Naive thymus-derived CD4-positive, alpha-beta T cell (primary cell): Measurements from ENCODE around the gene FAM13A. TPM values are rescaled to one million over a fixed set of nuclear protein-coding genes. Genes with fewer than 3 reads are reported as not detected.
A peak's percentile ranks its signal among the peaks of the same experiment; 100 is the strongest.

Experiments used
- ATAC-seq: fragments of 150-1000 bp; cut with Tn5 transposase; 2 replicates; pipeline ENCODE4 v1.10.0; 2021; ENCODE audit warnings: mild to moderate bottlenecking, moderate library complexity
- CTCF ChIA-PET: fragments of 350-600 bp; sonication (Branson Sonifier 250); formaldehyde crosslinking; loops from one replicate; lab custom pipeline; 2021; ENCODE audit warnings: antibody characterized with exemption; lab: Charles Lee
- POLR2A ChIA-PET: fragments of 350-600 bp; sonication (Branson Sonifier 250); formaldehyde crosslinking; loops from one replicate; lab custom pipeline; 2021; ENCODE audit warnings: antibody characterized with exemption, inconsistent platforms; lab: Charles Lee
- DNase-seq, 9 donors: peaks; one replicate each; pipeline versions ENCODE4 v3.0.0 to v3.0.0-alpha.2; 2020 to 2022; ENCODE audit warnings: mixed read lengths in 1 of 9
- H3K27ac ChIP-seq: one replicate; pipeline ENCODE4 v1.7.0; 2013; ENCODE audit warnings: mild to moderate bottlenecking, low read depth, low read length, moderate library complexity
- H3K27me3 ChIP-seq, 2 donors: one replicate each; pipeline ENCODE4 v1.7.0; 2013; ENCODE audit warnings: low read length in 2 of 2, mild to moderate bottlenecking in 2 of 2, moderate library complexity in 2 of 2; ENCODE audit not compliant: control insufficient read depth in 2 of 2, insufficient read depth in 2 of 2
- H3K36me3 ChIP-seq, 3 experiments: 1 replicate in 2 of 3; 2 replicates in 1 of 3; pipeline ENCODE4 v1.7.0; 2013; ENCODE audit warnings: low read length in 3 of 3, mild to moderate bottlenecking in 3 of 3, moderate library complexity in 1 of 3; ENCODE audit not compliant: insufficient read depth in 3 of 3, control insufficient read depth in 2 of 3
- H3K4me1 ChIP-seq, 2 donors: one replicate each; pipeline ENCODE4 v1.7.0; 2013; ENCODE audit warnings: low read length in 2 of 2, mild to moderate bottlenecking in 2 of 2, moderate library complexity in 1 of 2; ENCODE audit not compliant: control insufficient read depth in 2 of 2, insufficient read depth in 2 of 2
- H3K4me3 ChIP-seq: 2 replicates; pipeline ENCODE4 v1.7.0; 2013; ENCODE audit warnings: mild to moderate bottlenecking, low read length
- H3K9me3 ChIP-seq, 3 experiments: 1 replicate in 2 of 3; 2 replicates in 1 of 3; pipeline ENCODE4 v1.7.0; 2013; ENCODE audit warnings: low read length in 3 of 3; ENCODE audit not compliant: control insufficient read depth in 2 of 3
- H3K27ac Mint-ChIP-seq, 9 donors: one replicate each; pipeline ENCODE4 v1.8.0; 2020 to 2022; ENCODE audit warnings: mixed read lengths in 9 of 9, mild to moderate bottlenecking in 8 of 9, moderate library complexity in 5 of 9, inconsistent platforms in 2 of 9
- H3K27me3 Mint-ChIP-seq, 5 donors: one replicate each; pipeline ENCODE4 v1.8.0; 2021 to 2022; ENCODE audit warnings: mixed read lengths in 5 of 5, mild to moderate bottlenecking in 1 of 5
- H3K36me3 Mint-ChIP-seq, 5 donors: one replicate each; pipeline ENCODE4 v1.8.0; 2020 to 2022; ENCODE audit warnings: mixed read lengths in 5 of 5, mild to moderate bottlenecking in 3 of 5, inconsistent platforms in 1 of 5
- H3K4me1 Mint-ChIP-seq, 7 donors: one replicate each; pipeline ENCODE4 v1.8.0; 2020 to 2022; ENCODE audit warnings: mixed read lengths in 7 of 7, mild to moderate bottlenecking in 3 of 7, inconsistent platforms in 1 of 7
- H3K4me3 Mint-ChIP-seq, 10 donors: one replicate each; pipeline ENCODE4 v1.8.0; 2020 to 2022; ENCODE audit warnings: mild to moderate bottlenecking in 10 of 10, mixed read lengths in 10 of 10, moderate library complexity in 6 of 10, inconsistent platforms in 2 of 10
- H3K9me3 Mint-ChIP-seq, 11 donors: one replicate each; pipeline ENCODE4 v1.8.0; 2020 to 2022; ENCODE audit warnings: mixed read lengths in 11 of 11, mild to moderate bottlenecking in 4 of 11, inconsistent platforms in 1 of 11, moderate library complexity in 1 of 11
- intact Hi-C, 2 donors: fragments of 100-400 bp; cut with micrococcal nuclease; formaldehyde crosslinking; loops; one replicate each; pipeline ENCODE4 v1.15.1; 2023
- polyA plus RNA-seq, 2 donors: library from polyadenylated mRNA; unstranded; fragments of 300-500 nt; fragmentation: Illumina TruSeq; gene quantifications; one replicate each; pipeline ENCODE4 v1.2.3, GENCODE V29; 2021
- total RNA-seq, 6 experiments: library from RNA in 5 of 6; stranded (reverse) in 5 of 6; gene quantifications; 1 replicate in 5 of 6; 2 replicates in 1 of 6; pipeline ENCODE4 v1.2.3 and lab custom pipeline; 2021 to 2026

FAM13A gene
- total and polyA plus RNA-seq, 7 experiments from 2014 or later, result 4.5 to 60.4 (median 10.2) TPM

GRCh38 chr4:88780389-88780788 is 276.6 kb downstream of the FAM13A start:
- Mint-ChIP-seq H3K9me3 (no peaks in the 10 kb centered on the region), H3K27me3 (no peaks in the 10 kb centered on the region), H3K4me1 (peaks cover 0 to 2% (median 0%) of the 10 kb centered on the region in 7 donors), H3K36me3 (peaks cover 0 to 16% (median 16%) of the 10 kb centered on the region in 5 donors), H3K4me3 (no peak overlapping the region), H3K27ac (peak overlapping the region in 2 of 9 donors; percentile 41 to 46)
- Histone ChIP-seq H3K9me3 (no peaks in the 10 kb centered on the region), H3K4me3 (no peak overlapping the region), H3K27ac (no peak overlapping the region), H3K27me3 (no peaks in the 10 kb centered on the region), H3K36me3 (peaks cover 0 to 29% (median 4%) of the 10 kb centered on the region in 3 experiments), H3K4me1 (no peaks in the 10 kb centered on the region)
- DNase-seq, result no peak
- ATAC-seq, result no peak
- POLR2A ChIA-PET, result no interaction called here
- intact Hi-C loops, result no loop called here
- CTCF ChIA-PET, result no interaction called here

GRCh38 chr4:88779431-88779830 is 277.6 kb downstream of the FAM13A start:
- CTCF ChIA-PET, result no interaction called here
- no peak overlapping the region for H3K4me3 ChIP-seq
- intact Hi-C loops, result no loop called here
- POLR2A ChIA-PET, result no interaction called here
- H3K27me3 Mint-ChIP-seq, result no peaks in the 10 kb centered on the region
- H3K27ac ChIP-seq, result no peak overlapping the region
- no peaks in the 10 kb centered on the region for H3K27me3 ChIP-seq
- no peak overlapping the region for H3K27ac Mint-ChIP-seq
- H3K4me3 Mint-ChIP-seq, result no peak overlapping the region
- ATAC-seq (no peak), DNase-seq (no peak)
- peaks cover 0 to 8% (median 0%) of the 10 kb centered on the region in 7 donors for H3K4me1 Mint-ChIP-seq
- H3K9me3 ChIP-seq, result no peaks in the 10 kb centered on the region
- peaks cover 0 to 23% (median 21%) of the 10 kb centered on the region in 5 donors for H3K36me3 Mint-ChIP-seq
- peaks cover 0 to 35% (median 4%) of the 10 kb centered on the region in 3 experiments for H3K36me3 ChIP-seq
- H3K4me1 ChIP-seq, result no peaks in the 10 kb centered on the region
- peaks cover 0 to 4% (median 0%) of the 10 kb centered on the region in 11 donors for H3K9me3 Mint-ChIP-seq

- Mint-ChIP-seq H3K36me3 (peaks cover 0 to 41% (median 20%) of the 10 kb centered on the region in 5 donors), H3K4me3 (no peak overlapping the region), H3K27ac (peak overlapping the region in 1 of 9 donors; percentile 27), H3K9me3 (peaks cover 0 to 4% (median 0%) of the 10 kb centered on the region in 11 donors), H3K4me1 (peaks cover 0 to 26% (median 0%) of the 10 kb centered on the region in 7 donors), H3K27me3 (no peaks in the 10 kb centered on the region)
- ChIA-PET POLR2A (no interaction called here), CTCF (no interaction called here)
- Histone ChIP-seq H3K27me3 (no peaks in the 10 kb centered on the region), H3K27ac (no peak overlapping the region), H3K4me1 (no peaks in the 10 kb centered on the region), H3K36me3 (peaks cover 0 to 41% (median 0%) of the 10 kb centered on the region in 3 experiments), H3K9me3 (no peaks in the 10 kb centered on the region), H3K4me3 (no peak overlapping the region)
- no peak for DNase-seq
- ATAC-seq, result no peak
- intact Hi-C loops, result no loop called here
These were observed 281.5 kb downstream of the FAM13A start for GRCh38 chr4:88775529-88775928.

- no peaks in the 10 kb centered on the region for H3K9me3 ChIP-seq
- H3K4me1 Mint-ChIP-seq, result peaks cover 0 to 26% (median 0%) of the 10 kb centered on the region in 7 donors
- peak overlapping the region in 1 of 9 donors; percentile 27 for H3K27ac Mint-ChIP-seq
- H3K4me3 Mint-ChIP-seq, result no peak overlapping the region
- H3K27me3 Mint-ChIP-seq, result no peaks in the 10 kb centered on the region
- H3K4me1 ChIP-seq, result no peaks in the 10 kb centered on the region
- DNase-seq (no peak), ATAC-seq (no peak)
- POLR2A ChIA-PET, result no interaction called here
- H3K9me3 Mint-ChIP-seq, result peaks cover 0 to 4% (median 0%) of the 10 kb centered on the region in 11 donors
- H3K27ac ChIP-seq, result no peak overlapping the region
- intact Hi-C loops, result no loop called here
- CTCF ChIA-PET, result no interaction called here
- H3K36me3 Mint-ChIP-seq, result peaks cover 0 to 37% (median 16%) of the 10 kb centered on the region in 5 donors
- no peaks in the 10 kb centered on the region for H3K27me3 ChIP-seq
- no peak overlapping the region for H3K4me3 ChIP-seq
- peaks cover 0 to 38% (median 0%) of the 10 kb centered on the region in 3 experiments for H3K36me3 ChIP-seq
These were observed 282.0 kb downstream of the FAM13A start for GRCh38 chr4:88775026-88775425.

GRCh38 chr4:88771883-88772450 is 285.0 kb downstream of the FAM13A start:
- Mint-ChIP-seq H3K9me3 (peaks cover 0 to 4% (median 0%) of the 10 kb centered on the region in 11 donors), H3K27ac (peak overlapping the region in 3 of 9 donors; percentile 21 to 78 (median 72)), H3K27me3 (no peaks in the 10 kb centered on the region), H3K36me3 (peaks cover 0 to 44% (median 18%) of the 10 kb centered on the region in 5 donors), H3K4me1 (peaks cover 0 to 26% (median 0%) of the 10 kb centered on the region in 7 donors), H3K4me3 (no peak overlapping the region)
- Histone ChIP-seq H3K4me1 (no peaks in the 10 kb centered on the region), H3K27me3 (no peaks in the 10 kb centered on the region), H3K9me3 (no peaks in the 10 kb centered on the region), H3K36me3 (peaks cover 0 to 22% (median 0%) of the 10 kb centered on the region in 3 experiments), H3K27ac (no peak overlapping the region), H3K4me3 (no peak overlapping the region)
- ChIA-PET POLR2A (interaction anchor here (0.5 kb wide), 1 partner anchor 22 kb away, joined by 4 read pairs; no protein-coding TSS in a partner anchor), CTCF (interaction anchor here (0.9 kb wide), 1 partner anchor 180 kb away, joined by 3 read pairs; no protein-coding TSS in a partner anchor)
- no peak for DNase-seq
- ATAC-seq, result no peak
- intact Hi-C loops, result no loop called here

- CTCF ChIA-PET, result no interaction called here
- POLR2A ChIA-PET, result no interaction called here
- no peaks in the 10 kb centered on the region for H3K9me3 Mint-ChIP-seq
- ATAC-seq (no peak), DNase-seq (no peak)
- peak overlapping the region in 3 of 9 donors; percentile 2 to 51 (median 45) for H3K27ac Mint-ChIP-seq
- peaks cover 0 to 8% (median 0%) of the 10 kb centered on the region in 7 donors for H3K4me1 Mint-ChIP-seq
- Histone ChIP-seq H3K4me3 (no peak overlapping the region), H3K27me3 (no peaks in the 10 kb centered on the region), H3K4me1 (no peaks in the 10 kb centered on the region), H3K36me3 (peaks cover 0 to 7% (median 7%) of the 10 kb centered on the region in 3 experiments), H3K9me3 (no peaks in the 10 kb centered on the region), H3K27ac (no peak overlapping the region)
- intact Hi-C loops, result no loop called here
- no peak overlapping the region for H3K4me3 Mint-ChIP-seq
- peaks cover 0 to 40% (median 18%) of the 10 kb centered on the region in 5 donors for H3K36me3 Mint-ChIP-seq
- H3K27me3 Mint-ChIP-seq, result no peaks in the 10 kb centered on the region
These were observed 291.3 kb downstream of the FAM13A start for GRCh38 chr4:88765729-88766128.
